NK-92 (cell line): ENCODE data around the gene WTIP.

Source experiments
- DNase-seq: peaks from one replicate; lab custom pipeline; 2025; ENCODE audit not compliant: unreplicated experiment; lab: John Stamatoyannopoulos, UW

The WTIP gene

DNA sequence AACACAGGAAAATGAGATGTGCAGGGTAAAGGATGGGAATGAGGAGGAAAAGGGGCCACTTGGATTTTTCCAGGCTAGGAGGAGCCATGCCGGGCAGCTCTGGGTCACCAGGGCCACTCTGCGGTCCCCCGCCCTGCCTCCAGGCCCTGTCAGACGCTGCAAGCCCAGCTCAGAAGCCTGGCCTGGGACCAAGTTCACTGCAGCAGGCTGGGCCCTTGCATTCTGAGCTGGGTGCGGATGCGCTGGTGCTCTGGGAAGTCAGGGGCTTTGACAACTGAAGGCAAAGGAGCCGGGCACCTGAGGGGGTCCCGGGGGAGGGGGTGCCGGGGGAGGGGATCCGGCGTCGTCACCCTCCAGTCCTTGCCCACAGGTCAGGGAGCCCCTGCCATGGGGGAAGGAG is 77.5 kb downstream of the WTIP start:
- no peak for DNase-seq

GRCh38 chr19:34560229-34560628 is 78.7 kb downstream of the WTIP start:
- no peak for DNase-seq
